PC-9 (cell line): ENCODE data around the gene PIK3R6. TPM values are rescaled to one million over a fixed set of nuclear protein-coding genes. Genes with fewer than 3 reads are reported as not detected.

Experiments used
- BruUV-seq: library from RNA; stranded (reverse); fragments of 400-500 nt; replicated peaks from 2 replicates; lab custom pipeline; 2021; lab: Mats Ljungman, UMichigan
- CTCF ChIA-PET: fragments of 300-600 bp; sonication (Branson Sonifier 250); formaldehyde crosslinking; loops from one replicate; lab custom pipeline; 2022; ENCODE audit warnings: antibody characterized with exemption; lab: Charles Lee
- POLR2A ChIA-PET: fragments of 300-600 bp; sonication (Branson Sonifier 250); formaldehyde crosslinking; loops from one replicate; lab custom pipeline; 2022; ENCODE audit warnings: antibody characterized with exemption; ENCODE audit not compliant: unreplicated experiment; lab: Charles Lee
- DNase-seq, 2 experiments: peaks; one replicate each; pipeline versions ENCODE4 v3.0.0 to v3.0.0-alpha.2; 2015 to 2022; ENCODE audit warnings: mixed read lengths in 1 of 2
- H2AFZ ChIP-seq: fragments of 200-600 bp; sonication (generic); 2 replicates; pipeline ENCODE4 v1.8.1; 2017; ENCODE audit warnings: antibody characterized with exemption
- H3F3A ChIP-seq: fragments of 200-600 bp; sonication (generic); 2 replicates; pipeline ENCODE4 v1.8.1; 2017; ENCODE audit warnings: antibody characterized with exemption, mild to moderate bottlenecking, low read depth; ENCODE audit not compliant: insufficient read depth
- H3K27ac ChIP-seq: fragments of 200-600 bp; sonication (generic); 2 replicates; pipeline ENCODE4 v1.6.1; 2016; ENCODE audit warnings: mixed run types
- H3K27me3 ChIP-seq: fragments of 200-600 bp; sonication (generic); 2 replicates; pipeline ENCODE4 v1.6.1; 2016; ENCODE audit warnings: low read depth, mixed run types; ENCODE audit not compliant: insufficient read depth
- H3K36me3 ChIP-seq: fragments of 200-600 bp; sonication (generic); 2 replicates; pipeline ENCODE4 v1.6.1; 2016; ENCODE audit warnings: low read depth, mixed run types
- H3K4me1 ChIP-seq: fragments of 200-600 bp; sonication (generic); replicated peaks from 2 replicates; pipeline ENCODE4 v1.6.1; 2016; ENCODE audit warnings: mixed run types; ENCODE audit not compliant: insufficient read depth
- H3K4me2 ChIP-seq: fragments of 200-600 bp; sonication (generic); 2 replicates; pipeline ENCODE4 v1.6.1; 2017; ENCODE audit warnings: mixed run types
- H3K4me3 ChIP-seq: fragments of 200-600 bp; sonication (generic); 2 replicates; pipeline ENCODE4 v1.6.1; 2016; ENCODE audit warnings: mixed run types
- H3K79me2 ChIP-seq: fragments of 200-600 bp; sonication (generic); 2 replicates; pipeline ENCODE4 v1.6.1; 2017; ENCODE audit warnings: low read depth, mixed run types
- H3K9me2 ChIP-seq: fragments of 200-600 bp; sonication (generic); 2 replicates; pipeline ENCODE4 v1.8.1; 2017; ENCODE audit warnings: mild to moderate bottlenecking; ENCODE audit not compliant: insufficient read depth
- H3K9me3 ChIP-seq: fragments of 200-600 bp; sonication (generic); 2 replicates; pipeline ENCODE4 v1.8.1; 2016; ENCODE audit warnings: low read depth; ENCODE audit not compliant: insufficient read depth
- H4K20me1 ChIP-seq: fragments of 200-600 bp; sonication (generic); 2 replicates; pipeline ENCODE4 v1.8.1; 2017; ENCODE audit not compliant: insufficient read depth
- CTCF ChIP-seq: fragments of 200-600 bp; sonication (generic); conservative IDR thresholded peaks from 2 replicates; pipeline ENCODE4 v1.6.1; 2017; ENCODE audit warnings: mixed run types, antibody characterized with exemption, mild to moderate bottlenecking, moderate library complexity
- EZH2 ChIP-seq: fragments of 200-600 bp; sonication (generic); IDR thresholded peaks from 2 replicates; pipeline ENCODE4 v1.8.0; 2017; ENCODE audit warnings: antibody characterized with exemption, low read depth
- intact Hi-C: fragments of 100-400 bp; cut with micrococcal nuclease; formaldehyde crosslinking; loops from one replicate; pipeline ENCODE4 v1.10.0; 2022; ENCODE audit not compliant: unreplicated experiment
- total RNA-seq: library from RNA; stranded (reverse); gene quantifications from 2 replicates; pipeline ENCODE4 v1.2.3, GENCODE V29; 2021

The PIK3R6 gene
- total RNA-seq, 1 experiment from 2014 or later = not detected

- CTCF ChIA-PET = no interaction called here
- Histone ChIP-seq H3K4me3 (no peak overlapping the region), H3K36me3 (no peaks in the 10 kb centered on the region), H3K9me3 (no peaks in the 10 kb centered on the region), H3K79me2 (no peaks in the 10 kb centered on the region), H3K4me1 (no peaks in the 10 kb centered on the region), H2AFZ (no peak overlapping the region), H3F3A (no peaks in the 10 kb centered on the region), H3K27ac (no peak overlapping the region), H4K20me1 (no peaks in the 10 kb centered on the region), H3K4me2 (no peak overlapping the region), H3K9me2 (no peaks in the 10 kb centered on the region), H3K27me3 (no peaks in the 10 kb centered on the region; the same call in 1 of the 2 replicates)
- POLR2A ChIA-PET = no interaction called here
- BruUV-seq = no TSS peak
- intact Hi-C loops = no loop called here
- TF ChIP-seq CTCF (no peak), EZH2 (no peak)
- DNase-seq = no peak
These were observed 36.1 kb downstream of the PIK3R6 start for GRCh38 chr17:8831234-8831849.

- Histone ChIP-seq H3K27ac (no peak overlapping the region), H3K79me2 (no peaks in the 10 kb centered on the region), H3K9me2 (no peaks in the 10 kb centered on the region), H2AFZ (no peak overlapping the region), H3K4me3 (no peak overlapping the region), H4K20me1 (no peaks in the 10 kb centered on the region), H3K27me3 (no peaks in the 10 kb centered on the region; the same call in 1 of the 2 replicates), H3K4me2 (no peak overlapping the region), H3K36me3 (no peaks in the 10 kb centered on the region), H3F3A (no peaks in the 10 kb centered on the region), H3K9me3 (no peaks in the 10 kb centered on the region), H3K4me1 (no peaks in the 10 kb centered on the region)
- no peak for DNase-seq
- intact Hi-C loops = no loop called here
- TF ChIP-seq CTCF (no peak), EZH2 (no peak)
- POLR2A ChIA-PET = no interaction called here
- no TSS peak for BruUV-seq
- CTCF ChIA-PET = no interaction called here
These were observed 37.3 kb downstream of the PIK3R6 start for GRCh38 chr17:8830141-8830540.

GRCh38 chr17:8829036-8829941, 38.2 kb downstream of the PIK3R6 start:
- no peaks in the 10 kb centered on the region for H3K79me2 ChIP-seq
- no peak overlapping the region for H3K27ac ChIP-seq
- no peak overlapping the region for H3K4me3 ChIP-seq
- H3K27me3 ChIP-seq = no peaks in the 10 kb centered on the region; the same call in 1 of the 2 replicates
- no peaks in the 10 kb centered on the region for H3K4me1 ChIP-seq
- ChIA-PET CTCF (interaction anchor here (0.5 kb wide), 1 partner anchor 514 kb away, joined by 5 read pairs; no protein-coding TSS in a partner anchor), POLR2A (no interaction called here)
- no peaks in the 10 kb centered on the region for H3K36me3 ChIP-seq
- H3K4me2 ChIP-seq = no peak overlapping the region
- no peak overlapping the region for H2AFZ ChIP-seq
- H3K9me3 ChIP-seq = no peaks in the 10 kb centered on the region
- no peaks in the 10 kb centered on the region for H3K9me2 ChIP-seq
- H4K20me1 ChIP-seq = no peaks in the 10 kb centered on the region
- no peak for DNase-seq
- no peaks in the 10 kb centered on the region for H3F3A ChIP-seq
- no peak for TF ChIP-seq EZH2
- no peak for TF ChIP-seq CTCF
- no TSS peak for BruUV-seq
- intact Hi-C loops = no loop called here
